SU-DHL-6 (cell line): ENCODE results near the gene PADI2.

Source experiments
- H2AFZ ChIP-seq: fragments of 200-600 bp; sonication (generic); 2 replicates; pipeline ENCODE4 v1.6.1; 2014; ENCODE audit warnings: low read depth, mild to moderate bottlenecking, moderate library complexity, mixed read lengths, antibody characterized with exemption, low read length; ENCODE audit not compliant: severe bottlenecking
- H3F3A ChIP-seq: fragments of 200-600 bp; shearing (Covaris generic); 2 replicates; pipeline ENCODE4 v1.6.0; 2016; ENCODE audit warnings: antibody characterized with exemption, mild to moderate bottlenecking; ENCODE audit not compliant: insufficient read depth
- H3K27ac ChIP-seq: fragments of 200-600 bp; sonication (generic); 2 replicates; pipeline ENCODE4 v1.5.1; 2016; ENCODE audit warnings: low read depth, mild to moderate bottlenecking, low read length, moderate library complexity, mixed read lengths
- H3K27me3 ChIP-seq: fragments of 200-600 bp; sonication (generic), shearing (Covaris generic); 2 replicates; pipeline ENCODE4 v1.6.0; 2014; ENCODE audit warnings: mild to moderate bottlenecking, low read length
- H3K36me3 ChIP-seq: fragments of 200-600 bp; sonication (generic); 2 replicates; pipeline ENCODE4 v1.6.1; 2014; ENCODE audit warnings: mild to moderate bottlenecking, low read length, mixed read lengths
- H3K4me2 ChIP-seq: fragments of 300-600, 200-600 bp; shearing (Covaris generic), sonication (generic); 2 replicates; pipeline ENCODE4 v1.6.0; 2014; ENCODE audit warnings: low read length, low read depth, mild to moderate bottlenecking; ENCODE audit not compliant: poor library complexity, severe bottlenecking
- H3K4me3 ChIP-seq: fragments of 200-600 bp; sonication (generic); 2 replicates; pipeline ENCODE4 v1.5.1; 2014; ENCODE audit warnings: antibody characterized with exemption, low read length, mild to moderate bottlenecking, mixed read lengths; ENCODE audit not compliant: insufficient read depth, poor library complexity, severe bottlenecking
- H3K79me2 ChIP-seq: fragments of 200-600 bp; sonication (generic); 2 replicates; pipeline ENCODE4 v1.6.1; 2014; ENCODE audit warnings: mild to moderate bottlenecking, low read length, moderate library complexity; ENCODE audit not compliant: insufficient read depth
- H3K9ac ChIP-seq: fragments of 200-600 bp; sonication (generic); 2 replicates; pipeline ENCODE4 v1.7.0; 2014; ENCODE audit warnings: mild to moderate bottlenecking, low read length
- H3K9me2 ChIP-seq: fragments of 200-600 bp; sonication (generic); replicated peaks from 2 replicates; pipeline ENCODE4 v1.6.1; 2014; ENCODE audit warnings: low read length; ENCODE audit not compliant: insufficient read depth
- H3K9me3 ChIP-seq: fragments of 200-600 bp; sonication (generic); 2 replicates; pipeline ENCODE4 v1.6.1; 2014; ENCODE audit warnings: low read length, mixed read lengths; ENCODE audit not compliant: insufficient read depth
- H4K20me1 ChIP-seq: fragments of 200-600 bp; sonication (generic); 2 replicates; pipeline ENCODE4 v1.6.1; 2014; ENCODE audit warnings: low read depth, mild to moderate bottlenecking, antibody characterized with exemption, low read length, moderate library complexity, mixed read lengths
- CTCF ChIP-seq: fragments of 200-600 bp; sonication (generic); IDR thresholded peaks from one replicate; pipeline ENCODE4 v1.5.1; 2017; ENCODE audit warnings: antibody characterized with exemption, mild to moderate bottlenecking, low read length, moderate library complexity; ENCODE audit not compliant: insufficient read depth, poor library complexity, severe bottlenecking
- EZH2phosphoT487 ChIP-seq: fragments of 200-600 bp; sonication (generic), shearing (Covaris generic); conservative IDR thresholded peaks from 2 replicates; pipeline ENCODE4 v1.6.1; 2018; ENCODE audit warnings: mild to moderate bottlenecking, antibody characterized with exemption, low read length, moderate library complexity, mixed read lengths

Gene PADI2

GRCh38 chr1:17155257-17155920, 36.1 kb upstream of the PADI2 start:
- Histone ChIP-seq H3K4me2 (no peak overlapping the region), H3F3A (no peaks in the 10 kb centered on the region), H3K27me3 (no peaks in the 10 kb centered on the region), H3K9ac (no peak overlapping the region), H3K9me2 (no peaks in the 10 kb centered on the region), H2AFZ (no peak overlapping the region), H3K4me3 (no peak overlapping the region), H3K79me2 (no peaks in the 10 kb centered on the region), H3K27ac (no peak overlapping the region), H4K20me1 (no peaks in the 10 kb centered on the region), H3K36me3 (no peaks in the 10 kb centered on the region), H3K9me3 (no peaks in the 10 kb centered on the region)
- TF ChIP-seq EZH2phosphoT487: no peak
- TF ChIP-seq CTCF: no peak

GRCh38 chr1:17149771-17150170, 30.5 kb upstream of the PADI2 start:
- no peaks in the 10 kb centered on the region for H3K9me3 ChIP-seq
- no peak overlapping the region for H2AFZ ChIP-seq
- no peaks in the 10 kb centered on the region for H3K79me2 ChIP-seq
- no peaks in the 10 kb centered on the region for H4K20me1 ChIP-seq
- H3F3A ChIP-seq: no peaks in the 10 kb centered on the region
- TF ChIP-seq CTCF (no peak), EZH2phosphoT487 (no peak)
- H3K36me3 ChIP-seq: no peaks in the 10 kb centered on the region
- no peak overlapping the region for H3K4me3 ChIP-seq
- no peaks in the 10 kb centered on the region for H3K27me3 ChIP-seq
- H3K9me2 ChIP-seq: no peaks in the 10 kb centered on the region
- no peak overlapping the region for H3K9ac ChIP-seq
- no peak overlapping the region for H3K27ac ChIP-seq
- no peak overlapping the region for H3K4me2 ChIP-seq

GRCh38 chr1:17148950-17149608, 29.8 kb upstream of the PADI2 start:
- Histone ChIP-seq H3K27me3 (no peaks in the 10 kb centered on the region), H2AFZ (no peak overlapping the region), H3K79me2 (no peaks in the 10 kb centered on the region), H3K36me3 (no peaks in the 10 kb centered on the region), H3K9ac (no peak overlapping the region), H3K4me3 (no peak overlapping the region), H3K9me2 (no peaks in the 10 kb centered on the region), H3K9me3 (no peaks in the 10 kb centered on the region), H3K27ac (no peak overlapping the region), H4K20me1 (no peaks in the 10 kb centered on the region), H3K4me2 (no peak overlapping the region), H3F3A (no peaks in the 10 kb centered on the region)
- TF ChIP-seq EZH2phosphoT487 (no peak), CTCF (no peak)
